ENCODE data around the gene SFN.
A peak's percentile ranks its signal among the peaks of the same experiment; 100 is the strongest.

The SFN gene

DNA sequence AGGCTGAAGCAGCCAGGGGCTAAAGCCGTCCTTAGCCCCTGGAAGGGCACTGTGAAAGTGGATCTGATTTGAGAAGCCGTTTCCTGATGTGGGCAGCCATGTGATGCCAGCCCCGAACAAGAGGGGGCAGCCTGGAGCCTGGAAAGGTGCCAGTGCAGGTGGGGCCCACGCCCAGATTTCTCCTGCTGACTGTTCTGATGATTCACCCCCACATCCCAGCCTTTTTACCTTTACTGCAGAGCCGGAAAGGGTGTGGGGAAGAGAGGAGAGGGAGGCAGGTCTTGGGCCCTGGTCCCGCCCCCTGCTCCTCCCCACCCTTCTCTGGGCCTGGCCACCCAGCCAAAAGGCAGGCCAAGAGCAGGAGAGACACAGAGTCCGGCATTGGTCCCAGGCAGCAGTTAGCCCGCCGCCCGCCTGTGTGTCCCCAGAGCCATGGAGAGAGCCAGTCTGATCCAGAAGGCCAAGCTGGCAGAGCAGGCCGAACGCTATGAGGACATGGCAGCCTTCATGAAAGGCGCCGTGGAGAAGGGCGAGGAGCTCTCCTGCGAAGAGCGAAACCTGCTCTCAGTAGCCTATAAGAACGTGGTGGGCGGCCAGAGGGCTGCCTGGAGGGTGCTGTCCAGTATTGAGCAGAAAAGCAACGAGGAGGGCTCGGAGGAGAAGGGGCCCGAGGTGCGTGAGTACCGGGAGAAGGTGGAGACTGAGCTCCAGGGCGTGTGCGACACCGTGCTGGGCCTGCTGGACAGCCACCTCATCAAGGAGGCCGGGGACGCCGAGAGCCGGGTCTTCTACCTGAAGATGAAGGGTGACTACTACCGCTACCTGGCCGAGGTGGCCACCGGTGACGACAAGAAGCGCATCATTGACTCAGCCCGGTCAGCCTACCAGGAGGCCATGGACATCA is at the start of gene SFN:
Gene SFN, plus strand, starts transcription at position 369 of the 904 bp plus-strand sequence. Its CDS starts 64 bp downstream, at position 433.
- H3K4me3 ChIP-seq = peak within 1 kb of the TSS; percentile 55 to 63
- no peaks in the 10 kb centered on the region for H3K27me3 ChIP-seq
- intact Hi-C loops (cut with DNase I; ENCODE audit: low total_unique reads) = no loop called here
- peaks cover 0 to 22% (median 15%) of the 10 kb centered on the region in 4 donors for H3K4me1 ChIP-seq
- peak within 1 kb of the TSS; percentile 70 to 94 for H3K27ac ChIP-seq
- TF ChIP-seq, protein P1, sequence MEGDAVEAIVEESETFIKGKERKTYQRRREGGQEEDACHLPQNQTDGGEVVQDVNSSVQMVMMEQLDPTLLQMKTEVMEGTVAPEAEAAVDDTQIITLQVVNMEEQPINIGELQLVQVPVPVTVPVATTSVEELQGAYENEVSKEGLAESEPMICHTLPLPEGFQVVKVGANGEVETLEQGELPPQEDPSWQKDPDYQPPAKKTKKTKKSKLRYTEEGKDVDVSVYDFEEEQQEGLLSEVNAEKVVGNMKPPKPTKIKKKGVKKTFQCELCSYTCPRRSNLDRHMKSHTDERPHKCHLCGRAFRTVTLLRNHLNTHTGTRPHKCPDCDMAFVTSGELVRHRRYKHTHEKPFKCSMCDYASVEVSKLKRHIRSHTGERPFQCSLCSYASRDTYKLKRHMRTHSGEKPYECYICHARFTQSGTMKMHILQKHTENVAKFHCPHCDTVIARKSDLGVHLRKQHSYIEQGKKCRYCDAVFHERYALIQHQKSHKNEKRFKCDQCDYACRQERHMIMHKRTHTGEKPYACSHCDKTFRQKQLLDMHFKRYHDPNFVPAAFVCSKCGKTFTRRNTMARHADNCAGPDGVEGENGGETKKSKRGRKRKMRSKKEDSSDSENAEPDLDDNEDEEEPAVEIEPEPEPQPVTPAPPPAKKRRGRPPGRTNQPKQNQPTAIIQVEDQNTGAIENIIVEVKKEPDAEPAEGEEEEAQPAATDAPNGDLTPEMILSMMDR (IDR thresholded peaks at IDR 0.05) = no peak
- peaks cover 0 to 4% (median 0%) of the 10 kb centered on the region in 3 donors for H3K36me3 ChIP-seq
- DNase-seq = no peak
- no peaks in the 10 kb centered on the region for H3K9me3 ChIP-seq

DNA sequence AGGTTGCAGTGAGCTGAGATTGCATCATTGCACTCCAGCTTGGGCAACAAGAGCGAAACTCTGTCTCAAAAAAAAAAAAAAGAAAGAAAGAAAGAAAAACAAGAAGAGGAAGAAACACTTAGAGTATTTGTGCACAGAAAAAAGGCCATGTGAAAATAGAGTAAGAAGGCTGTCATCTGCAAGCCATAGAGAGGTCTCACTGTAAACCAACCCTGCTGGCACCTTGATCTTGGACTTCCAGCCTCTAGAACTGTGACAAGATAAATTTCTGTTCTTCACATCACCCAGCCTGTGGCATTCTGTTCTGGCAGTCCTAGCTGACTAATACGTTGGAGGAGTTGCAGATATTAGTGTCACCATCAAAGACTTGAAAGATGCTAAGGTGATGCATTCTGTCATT is 48.6 kb upstream of the SFN start:
- TF ChIP-seq, protein P1 (IDR thresholded peaks at IDR 0.05) = no peak
- no peaks in the 10 kb centered on the region for H3K27me3 ChIP-seq
- no peak overlapping the region for H3K27ac ChIP-seq
- no peak overlapping the region for H3K4me3 ChIP-seq
- DNase-seq = no peak
- no peaks in the 10 kb centered on the region for H3K9me3 ChIP-seq
- intact Hi-C loops (cut with DNase I; ENCODE audit: low total_unique reads) = no loop called here
- no peaks in the 10 kb centered on the region for H3K36me3 ChIP-seq
- H3K4me1 ChIP-seq = no peaks in the 10 kb centered on the region

DNA sequence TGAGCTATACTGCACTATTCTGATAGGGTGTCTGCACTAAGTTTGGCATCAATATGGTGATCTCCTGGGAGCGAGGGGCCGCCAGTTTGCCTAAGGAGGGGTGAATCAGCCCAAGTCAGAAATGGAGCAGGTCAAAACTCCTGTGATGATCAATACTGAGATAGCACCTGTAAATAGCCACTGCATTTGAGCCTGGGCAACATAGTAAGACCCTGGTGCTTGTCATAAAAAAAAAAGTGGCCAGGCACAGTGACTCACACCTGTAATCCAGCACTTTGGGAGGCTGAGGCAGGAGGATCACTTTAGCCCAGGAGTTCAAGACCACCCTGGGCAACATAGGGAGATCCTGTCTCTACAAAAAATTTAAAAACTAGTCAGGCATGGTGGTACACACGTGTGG is 48.1 kb upstream of the SFN start:
- no peaks in the 10 kb centered on the region for H3K9me3 ChIP-seq
- H3K4me3 ChIP-seq = no peak overlapping the region
- TF ChIP-seq, protein P1 (IDR thresholded peaks at IDR 0.05) = no peak
- no peak overlapping the region for H3K27ac ChIP-seq
- DNase-seq = no peak
- no peaks in the 10 kb centered on the region for H3K4me1 ChIP-seq
- no peaks in the 10 kb centered on the region for H3K36me3 ChIP-seq
- intact Hi-C loops (cut with DNase I; ENCODE audit: low total_unique reads) = no loop called here
- no peaks in the 10 kb centered on the region for H3K27me3 ChIP-seq

DNA sequence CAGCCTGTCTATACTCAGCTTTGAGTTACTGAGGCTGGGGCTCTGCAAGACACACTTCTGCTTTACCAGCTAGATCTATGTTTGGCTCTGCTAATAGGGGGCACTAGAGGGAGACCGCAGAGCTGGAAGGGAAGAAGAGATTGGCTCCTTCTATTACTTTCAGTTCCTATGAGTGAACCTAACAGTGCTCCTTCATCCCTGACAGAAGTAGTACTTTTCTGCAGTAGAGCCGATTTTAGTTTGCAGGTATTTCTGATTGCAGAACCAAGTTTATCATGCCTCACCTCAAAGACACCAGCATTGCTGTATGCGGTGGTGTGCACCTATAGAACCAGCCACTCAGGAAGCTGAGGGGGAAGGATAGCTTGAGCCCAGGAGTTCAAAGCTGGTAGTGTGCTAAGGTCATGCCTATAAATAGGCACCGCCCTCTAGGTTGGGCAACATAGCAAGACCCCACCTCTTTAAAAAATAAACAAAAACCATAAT is 42.1 kb upstream of the SFN start:
- H3K36me3 ChIP-seq = no peaks in the 10 kb centered on the region
- no peaks in the 10 kb centered on the region for H3K9me3 ChIP-seq
- no peaks in the 10 kb centered on the region for H3K27me3 ChIP-seq
- TF ChIP-seq, protein P1 (IDR thresholded peaks at IDR 0.05) = no peak
- H3K4me3 ChIP-seq = no peak overlapping the region
- peaks cover 0 to 9% (median 3%) of the 10 kb centered on the region in 4 donors for H3K4me1 ChIP-seq
- H3K27ac ChIP-seq = no peak overlapping the region
- no peak for DNase-seq
- intact Hi-C loops (cut with DNase I; ENCODE audit: low total_unique reads) = no loop called here

DNA sequence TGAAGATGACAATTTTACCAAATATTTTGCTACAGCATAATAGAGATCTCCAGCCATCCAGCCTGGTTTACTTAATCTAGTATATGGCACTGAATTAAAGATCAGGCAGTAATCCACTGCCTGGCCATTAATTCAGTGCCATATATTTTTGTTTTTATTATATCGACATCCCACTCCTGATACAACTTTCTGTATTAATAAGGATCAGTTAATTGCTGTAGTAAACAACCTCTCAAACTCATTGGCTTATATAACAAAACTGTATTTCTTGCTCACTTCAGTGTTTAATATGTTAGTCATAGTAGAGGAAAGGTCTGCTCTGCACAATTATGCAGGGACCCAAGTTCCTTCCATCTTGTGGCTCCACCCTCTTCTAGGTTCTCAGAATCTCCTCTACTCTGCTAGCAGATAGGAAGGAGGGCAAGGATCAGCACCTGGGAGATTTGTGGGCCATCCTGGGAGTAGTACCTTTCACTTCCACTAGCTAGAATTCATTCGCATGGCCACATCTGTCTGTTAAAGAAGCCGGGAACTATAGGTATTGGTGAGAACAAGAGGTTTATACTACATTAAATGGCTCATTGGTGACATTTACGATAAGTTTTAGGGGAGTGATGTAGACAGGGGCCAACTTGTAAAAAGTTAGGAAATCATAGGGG is 40.1 kb upstream of the SFN start:
- no peaks in the 10 kb centered on the region for H3K36me3 ChIP-seq
- no peak overlapping the region for H3K4me3 ChIP-seq
- peaks cover 0 to 23% (median 14%) of the 10 kb centered on the region in 4 donors for H3K4me1 ChIP-seq
- no peak for DNase-seq
- no peaks in the 10 kb centered on the region for H3K27me3 ChIP-seq
- no peaks in the 10 kb centered on the region for H3K9me3 ChIP-seq
- intact Hi-C loops (cut with DNase I; ENCODE audit: low total_unique reads) = no loop called here
- no peak overlapping the region for H3K27ac ChIP-seq
- TF ChIP-seq, protein P1 (IDR thresholded peaks at IDR 0.05) = no peak

Measured in tibial artery (tissue), 4 donors.